HG03432 (cell line): ENCODE data around the gene SBK1.
"Not testable (repeated sequence)": the region's sequence is repeated elsewhere in the genome, so short reads cannot be mapped to it uniquely, and the experiment has no call there.

Experiments
- ATAC-seq: cut with Tn5 transposase; IDR thresholded peaks from one replicate; pipeline ENCODE4 v1.9.1; 2021; ENCODE audit warnings: mild to moderate bottlenecking, moderate library complexity; ENCODE audit not compliant: unreplicated experiment

The SBK1 gene

GRCh38 chr16:28330232-28330631, 37.9 kb downstream of the SBK1 start:
- not testable (repeated sequence) for ATAC-seq

- ATAC-seq, result not testable (repeated sequence)
These were observed 38.7 kb downstream of the SBK1 start for GRCh38 chr16:28330981-28331380.

DNA sequence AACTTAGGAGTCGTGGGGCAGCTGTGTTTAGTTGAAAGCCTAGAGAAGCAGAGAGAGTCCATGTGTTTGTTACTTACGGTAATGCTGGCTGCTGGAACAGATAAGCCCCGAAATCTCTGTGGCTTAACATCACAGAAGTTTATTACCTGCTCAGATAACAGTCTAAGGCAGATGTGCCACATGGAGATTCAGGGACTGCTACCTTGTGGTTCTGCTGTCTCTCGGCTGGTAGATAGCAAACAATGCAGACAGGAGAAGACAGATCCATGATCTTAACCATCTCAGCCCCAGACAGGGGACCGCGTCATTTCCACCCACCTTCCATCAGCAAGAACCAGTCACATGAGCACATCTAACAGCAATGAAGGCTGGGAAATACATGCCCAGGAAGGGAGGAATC, 40.3 kb downstream of the SBK1 start:
- ATAC-seq, result not testable (repeated sequence)

DNA sequence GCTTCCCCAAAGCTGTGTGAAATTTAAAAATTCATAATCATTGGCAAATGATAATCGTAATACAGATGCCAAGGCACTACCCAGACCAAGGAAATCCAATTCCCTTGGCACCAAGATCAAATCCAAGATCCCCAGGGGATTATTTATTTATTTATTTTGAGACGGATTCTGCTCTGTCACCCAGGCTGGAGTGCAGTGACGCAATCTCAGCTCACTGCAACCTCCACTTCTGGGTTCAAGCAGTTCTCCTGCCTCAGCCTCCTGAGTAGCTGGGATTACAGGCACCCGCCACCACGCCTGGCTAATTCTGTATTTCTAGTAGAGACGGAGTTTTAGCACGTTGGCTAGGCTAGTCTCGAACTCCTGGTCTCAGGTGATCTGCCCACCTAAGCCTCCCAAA, 43.4 kb downstream of the SBK1 start:
- not testable (repeated sequence) for ATAC-seq

- not testable (repeated sequence) for ATAC-seq
These were observed 44.8 kb downstream of the SBK1 start for GRCh38 chr16:28336940-28337710.

DNA sequence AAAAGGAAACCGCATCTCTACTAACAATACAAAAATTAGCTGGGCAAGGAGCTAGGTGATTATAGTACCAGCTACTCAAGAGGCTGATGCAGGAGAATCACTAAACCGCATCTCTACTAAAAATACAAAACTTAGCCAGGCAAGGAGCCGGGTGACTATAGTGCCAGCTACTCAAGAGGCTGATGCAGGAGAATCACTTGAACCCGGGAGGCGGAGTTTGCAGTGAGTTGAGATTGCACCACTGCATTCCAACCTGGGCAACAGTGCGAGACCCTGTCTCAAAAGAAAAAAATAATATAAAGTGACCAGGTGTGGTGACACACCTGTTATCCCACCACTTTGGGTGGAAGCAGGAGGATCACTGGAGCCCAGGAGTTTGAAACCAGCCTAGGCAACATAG, 45.9 kb downstream of the SBK1 start:
- not testable (repeated sequence) for ATAC-seq

DNA sequence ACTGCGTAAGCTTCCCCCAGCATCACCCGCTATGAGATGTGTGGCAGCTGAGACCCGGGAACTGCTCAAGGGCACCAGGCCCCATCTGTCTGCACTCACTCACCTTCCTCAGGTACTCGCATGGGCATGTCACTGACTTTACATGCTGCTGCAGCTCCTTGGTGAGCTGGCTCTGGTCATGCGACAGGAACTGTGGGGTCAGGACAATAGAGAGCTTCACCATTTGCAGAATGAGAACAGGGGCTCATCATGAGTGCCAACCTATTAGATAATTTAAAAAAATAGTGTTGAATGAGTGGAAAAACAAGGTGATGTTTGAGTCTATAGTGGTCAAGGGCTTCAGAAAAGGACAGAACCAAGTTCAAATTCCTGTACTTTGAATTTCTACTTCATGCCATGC, 70.3 kb downstream of the SBK1 start:
- ATAC-seq, result not testable (repeated sequence)

DNA sequence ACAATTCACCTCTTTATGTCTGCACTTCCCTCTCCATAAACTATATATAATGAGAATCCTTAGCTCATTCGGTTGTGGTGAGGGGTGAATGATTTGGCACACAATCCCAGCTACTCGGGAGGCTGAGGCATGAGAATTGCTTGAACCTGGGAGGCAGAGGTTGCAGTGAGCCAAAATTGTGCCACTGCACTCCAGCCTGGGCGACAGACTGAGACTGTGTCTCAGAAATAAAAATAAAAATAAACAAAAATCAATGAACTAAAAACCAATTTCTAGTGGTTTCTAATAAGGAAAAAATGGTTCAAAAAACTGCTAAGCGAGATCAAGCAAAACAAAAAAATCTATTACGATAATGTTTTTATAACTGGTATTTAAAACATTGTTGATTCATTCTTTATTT, 71.1 kb downstream of the SBK1 start, which contains the start of gene NPIPB6:
Gene NPIPB6 (minus strand): TSS at position 101 of the 400 bp plus-strand sequence. CDS start 686 bp downstream, outside the sequence.
- not testable (repeated sequence) for ATAC-seq

DNA sequence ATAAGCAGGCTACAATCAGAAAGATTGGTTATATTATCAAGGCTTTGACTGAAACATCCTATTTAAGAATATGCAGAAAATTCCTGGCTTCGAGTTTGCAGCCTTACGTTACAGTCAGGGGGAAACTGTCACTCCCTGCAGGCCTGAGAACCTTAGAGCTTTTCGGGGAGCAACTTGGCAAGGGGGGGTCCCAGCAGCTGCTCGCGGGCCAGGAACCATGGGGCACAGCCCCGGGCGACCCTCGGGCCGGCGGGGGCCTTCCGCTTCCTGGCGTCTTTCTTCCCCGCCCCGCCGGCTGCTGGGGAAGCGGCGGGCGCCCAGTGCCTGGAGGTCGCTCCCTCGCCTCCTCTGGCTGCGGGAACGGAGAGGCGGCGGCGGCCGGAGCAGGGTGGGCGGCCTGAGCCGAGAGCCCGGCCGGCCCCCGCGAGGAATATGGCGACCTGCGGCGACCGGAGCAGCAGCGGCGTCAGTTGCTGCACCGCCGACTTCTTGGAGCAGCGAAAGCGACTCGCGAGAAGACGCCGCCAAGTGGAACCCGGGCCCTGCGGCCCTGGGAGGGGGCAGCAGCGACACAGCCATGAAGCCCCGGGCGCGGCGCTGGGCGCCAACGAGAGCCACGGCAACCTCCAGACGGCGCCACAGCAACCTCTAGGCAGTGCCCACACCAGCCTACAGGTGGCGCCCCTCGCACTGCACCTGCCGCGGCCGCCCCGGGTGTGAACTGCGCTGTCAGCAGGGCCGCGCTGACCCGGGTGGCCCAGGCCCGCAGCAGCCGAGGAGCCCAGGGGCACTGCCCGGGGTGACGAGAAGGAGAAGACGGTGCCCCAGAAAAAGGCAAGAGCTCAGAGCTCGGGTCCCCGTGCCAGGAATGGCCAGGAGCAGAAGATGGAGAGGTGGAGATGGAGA, 72.2 kb downstream of the SBK1 start:
- ATAC-seq, result peak; percentile 97

- not testable (repeated sequence) for ATAC-seq
These were observed 75.6 kb downstream of the SBK1 start for GRCh38 chr16:28367926-28368325.
